Activated CD4-positive, alpha-beta T cell treated with anti-CD3 and anti-CD28 coated beads, Interleukin-2, amount 10 ng/mL, durations not matched to agents 24 days and 14 days (primary cell): ENCODE measurements around the gene USP40. TPM values are rescaled to one million over a fixed set of nuclear protein-coding genes. Genes with fewer than 3 reads are reported as not detected.

ENCODE experiments used
- DNase-seq: peaks from one replicate; pipeline ENCODE4 v3.0.0; 2022
- H3K27ac Mint-ChIP-seq: one replicate; pipeline ENCODE4 v1.8.0; 2022; ENCODE audit warnings: mild to moderate bottlenecking, mixed read lengths
- H3K27me3 Mint-ChIP-seq: one replicate; pipeline ENCODE4 v1.8.0; 2022; ENCODE audit warnings: mixed read lengths
- H3K36me3 Mint-ChIP-seq: one replicate; pipeline ENCODE4 v1.8.0; 2022; ENCODE audit warnings: low read depth, mild to moderate bottlenecking, mixed read lengths
- H3K4me1 Mint-ChIP-seq: one replicate; pipeline ENCODE4 v1.8.0; 2021; ENCODE audit warnings: mixed read lengths
- H3K4me3 Mint-ChIP-seq: one replicate; pipeline ENCODE4 v1.8.0; 2022; ENCODE audit warnings: mild to moderate bottlenecking, moderate library complexity, mixed read lengths
- H3K9me3 Mint-ChIP-seq: one replicate; pipeline ENCODE4 v1.8.0; 2021; ENCODE audit warnings: mixed read lengths
- intact Hi-C: fragments of 100-400 bp; cut with micrococcal nuclease; formaldehyde crosslinking; loops from one replicate; pipeline ENCODE4 v1.15.1; 2023
- total RNA-seq: library from RNA; stranded (reverse); gene quantifications from 2 replicates; pipeline ENCODE4 v1.2.3, GENCODE V29; 2022

USP40 gene
- total RNA-seq, 1 donor from 2014 or later: 12.8 TPM

DNA sequence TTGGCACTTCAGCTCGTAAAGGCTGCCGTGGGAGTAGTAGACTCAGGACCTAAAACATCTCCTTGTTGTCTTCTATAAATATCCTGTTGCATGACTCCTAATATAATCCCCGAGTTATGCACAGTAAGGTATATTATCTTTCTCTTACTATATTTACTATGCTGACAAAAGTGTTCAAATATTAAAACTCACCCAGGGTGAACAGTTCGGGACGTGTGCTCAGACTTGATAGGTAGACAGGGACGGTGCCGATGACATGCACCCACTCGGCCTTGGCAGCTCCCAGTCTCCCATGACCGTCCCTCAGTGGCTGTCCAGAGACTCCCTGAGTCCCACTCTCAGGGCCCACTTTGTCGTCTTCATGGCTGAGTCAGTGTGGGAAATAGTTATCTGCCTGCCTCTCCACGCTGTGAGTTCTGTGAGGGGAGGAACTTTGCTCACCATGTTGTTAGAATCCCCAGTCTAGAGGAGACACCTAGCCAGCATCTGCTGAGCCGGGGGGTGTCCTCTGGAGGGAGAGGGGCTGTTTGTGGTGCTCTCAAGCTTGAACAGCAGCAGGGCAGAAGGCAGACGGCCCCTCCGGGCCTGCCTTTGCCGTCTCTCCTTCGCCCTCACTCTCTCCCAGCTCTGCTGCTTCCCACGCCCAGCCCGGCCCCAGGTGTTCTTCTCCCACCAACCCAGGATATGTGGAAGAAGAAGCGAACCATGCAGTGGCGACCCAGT, 137.2 kb downstream of the USP40 start:
- H3K27ac Mint-ChIP-seq: no peak overlapping the region
- H3K4me3 Mint-ChIP-seq: no peak overlapping the region
- DNase-seq: no peak
- intact Hi-C loops: no loop called here
- H3K27me3 Mint-ChIP-seq: no peaks in the 10 kb centered on the region
- peaks cover 12% of the 10 kb centered on the region for H3K9me3 Mint-ChIP-seq
- H3K4me1 Mint-ChIP-seq: peaks cover 33% of the 10 kb centered on the region
- H3K36me3 Mint-ChIP-seq: peaks cover 36% of the 10 kb centered on the region

DNA sequence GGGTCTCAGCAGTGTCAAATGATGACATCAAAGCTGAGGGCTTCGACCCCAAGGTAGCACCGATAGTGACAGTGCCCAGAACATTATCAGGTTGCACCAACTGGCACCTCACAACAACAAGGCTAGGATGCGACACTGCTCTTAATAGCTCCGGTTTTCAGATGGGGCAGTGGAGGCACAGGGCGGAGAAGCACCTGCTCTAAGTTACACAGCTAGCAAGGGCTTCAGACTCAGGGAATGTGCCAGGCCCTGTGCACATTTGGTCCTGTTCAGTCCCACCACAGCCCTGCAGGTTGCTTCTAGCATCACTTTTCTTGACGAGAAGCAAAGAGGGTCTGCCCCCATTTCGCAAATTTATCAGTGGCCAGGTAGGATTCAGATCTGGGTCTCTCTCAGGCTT, 138.1 kb downstream of the USP40 start:
- intact Hi-C loops: no loop called here
- Mint-ChIP-seq H3K36me3 (peaks cover 42% of the 10 kb centered on the region), H3K27ac (no peak overlapping the region), H3K4me1 (peaks cover 40% of the 10 kb centered on the region), H3K9me3 (peaks cover 12% of the 10 kb centered on the region), H3K27me3 (no peaks in the 10 kb centered on the region), H3K4me3 (no peak overlapping the region)
- DNase-seq: no peak

- intact Hi-C loops: no loop called here
- H3K36me3 Mint-ChIP-seq: peaks cover 46% of the 10 kb centered on the region
These were observed 138.6 kb downstream of the USP40 start for GRCh38 chr2:233428008-233428407.

DNA sequence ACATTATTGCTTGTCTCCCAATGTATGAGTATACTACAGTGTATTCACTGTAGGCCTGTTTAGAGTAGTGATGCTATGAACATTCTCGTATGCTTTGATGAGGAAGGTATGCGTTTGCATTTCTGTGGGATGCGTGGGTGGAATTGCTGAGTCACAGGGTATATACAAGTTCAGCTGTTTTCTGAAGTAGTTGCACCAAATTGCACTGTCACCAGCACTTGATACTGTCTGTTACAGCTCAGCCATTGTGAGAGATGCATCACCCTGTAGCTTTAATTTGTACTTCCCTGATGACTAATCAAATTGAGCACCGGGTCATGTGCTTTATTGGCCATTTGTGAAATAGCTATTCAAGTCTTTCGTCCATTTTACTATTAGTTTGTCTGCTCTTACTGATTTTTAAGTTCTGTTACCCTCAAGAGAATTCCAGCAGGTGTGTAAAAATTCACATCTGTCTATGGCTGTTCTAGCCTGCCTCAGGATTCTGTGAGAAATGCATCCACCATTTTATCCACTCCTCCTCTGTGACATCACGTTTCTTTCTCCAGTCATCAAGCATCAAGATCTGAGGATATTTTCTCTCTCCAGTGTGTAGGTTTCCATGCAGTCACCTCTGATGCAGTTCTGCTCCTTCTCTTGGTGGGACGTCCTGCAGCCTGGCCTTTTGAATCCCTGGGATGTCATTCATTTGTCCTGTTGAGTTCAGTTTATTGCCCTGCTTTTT, 139.8 kb downstream of the USP40 start:
- no peaks in the 10 kb centered on the region for H3K27me3 Mint-ChIP-seq
- peaks cover 12% of the 10 kb centered on the region for H3K9me3 Mint-ChIP-seq
- no peak for DNase-seq
- H3K4me3 Mint-ChIP-seq: no peak overlapping the region
- peaks cover 56% of the 10 kb centered on the region for H3K4me1 Mint-ChIP-seq
- intact Hi-C loops: no loop called here
- peak overlapping the region; percentile 31 for H3K27ac Mint-ChIP-seq
- peaks cover 52% of the 10 kb centered on the region for H3K36me3 Mint-ChIP-seq

More at GRCh38 chr2:233428008-233428407, 138.6 kb downstream of the USP40 start:
- DNase-seq: no peak
- Mint-ChIP-seq H3K27me3 (no peaks in the 10 kb centered on the region), H3K27ac (peak overlapping the region; percentile 38), H3K9me3 (peaks cover 12% of the 10 kb centered on the region), H3K4me3 (no peak overlapping the region), H3K4me1 (peaks cover 44% of the 10 kb centered on the region)

Other genes starting within 250 kb of the USP40 start
- 49.1 and 52.8 TPM in 2 replicates for gene DGKD, start 212.3 kb downstream of the USP40 start, total RNA-seq
- not detected in 2 replicates for gene UGT1A8, start 50.9 kb upstream of the USP40 start, total RNA-seq
- not detected in 2 replicates for gene UGT1A10, start 69.7 kb upstream of the USP40 start, total RNA-seq
- gene UGT1A9, start 105.1 kb upstream of the USP40 start, total RNA-seq: not detected in 2 replicates
- gene UGT1A7, start 115.1 kb upstream of the USP40 start, total RNA-seq: not detected in 2 replicates
- not detected in 2 replicates for gene UGT1A6, start 126.1 kb upstream of the USP40 start, total RNA-seq
- not detected in 2 replicates for gene UGT1A5, start 146.1 kb upstream of the USP40 start, total RNA-seq
- gene UGT1A4, start 152.0 kb upstream of the USP40 start, total RNA-seq: not detected in 2 replicates
- gene UGT1A3, start 162.3 kb upstream of the USP40 start, total RNA-seq: not detected in 2 replicates
- gene UGT1A1, start 193.5 kb upstream of the USP40 start, total RNA-seq: not detected in 2 replicates
- not detected in 2 replicates for gene MROH2A, start 211.5 kb upstream of the USP40 start, total RNA-seq